Mesenchymal stem cell (in vitro differentiated cells and primary cell): ENCODE results near the gene LENG8.

Experiments
- DNase-seq: peaks from one replicate; pipeline ENCODE4 v3.0.0-alpha.2; 2013
- H2AFZ ChIP-seq: one replicate; pipeline ENCODE4 v1.6.1; 2013; ENCODE audit warnings: low read depth, mild to moderate bottlenecking, control low read depth, inconsistent platforms, low read length, moderate library complexity
- H2AK5ac ChIP-seq: 2 replicates; pipeline ENCODE4 v1.6.1; 2013; ENCODE audit warnings: low read length, moderate library complexity, mild to moderate bottlenecking, inconsistent platforms; ENCODE audit not compliant: severe bottlenecking
- H2BK120ac ChIP-seq: one replicate; pipeline ENCODE4 v1.6.1; 2013; ENCODE audit warnings: low read depth, mild to moderate bottlenecking, inconsistent platforms, low read length, moderate library complexity
- H2BK12ac ChIP-seq, 2 experiments: one replicate each; pipeline ENCODE4 v1.6.1; 2013; ENCODE audit warnings: inconsistent platforms in 2 of 2, low read length in 2 of 2, mild to moderate bottlenecking in 2 of 2, moderate library complexity in 2 of 2, control low read depth in 1 of 2
- H2BK15ac ChIP-seq: one replicate; pipeline ENCODE4 v1.6.1; 2013; ENCODE audit warnings: mild to moderate bottlenecking, low read depth, inconsistent platforms; ENCODE audit not compliant: poor library complexity, severe bottlenecking
- H2BK5ac ChIP-seq: 2 replicates; pipeline ENCODE4 v1.6.1; 2013; ENCODE audit warnings: low read depth, mild to moderate bottlenecking, low read length, control low read depth, inconsistent platforms; ENCODE audit not compliant: poor library complexity, severe bottlenecking
- H3K14ac ChIP-seq, 2 experiments: one replicate each; pipeline ENCODE4 v1.6.1; 2013; ENCODE audit warnings: inconsistent platforms in 2 of 2, low read length in 2 of 2, control low read depth in 1 of 2, mild to moderate bottlenecking in 1 of 2, moderate library complexity in 1 of 2
- H3K18ac ChIP-seq, 2 experiments: one replicate each; pipeline ENCODE4 v1.6.1; 2013; ENCODE audit warnings: inconsistent platforms in 2 of 2, low read length in 2 of 2, control low read depth in 1 of 2, low read depth in 1 of 2, mild to moderate bottlenecking in 1 of 2
- H3K23ac ChIP-seq, 2 experiments: one replicate each; pipeline ENCODE4 v1.6.1; 2013; ENCODE audit warnings: inconsistent platforms in 2 of 2, low read length in 2 of 2, mild to moderate bottlenecking in 2 of 2, moderate library complexity in 2 of 2, control low read depth in 1 of 2
- H3K27ac ChIP-seq: 2 replicates; pipeline ENCODE4 v1.5.1; 2013; ENCODE audit warnings: mild to moderate bottlenecking, moderate library complexity, low read length, control low read depth, inconsistent platforms; ENCODE audit not compliant: poor library complexity, severe bottlenecking
- H3K27me3 ChIP-seq, 2 experiments: 2 replicates each; pipeline versions ENCODE4 v1.6.1 to v1.7.0; 2013; ENCODE audit warnings: low read length in 2 of 2, mild to moderate bottlenecking in 2 of 2, moderate library complexity in 2 of 2, control low read depth in 1 of 2, inconsistent platforms in 1 of 2; ENCODE audit not compliant: control insufficient read depth in 1 of 2, insufficient read depth in 1 of 2
- H3K36me3 ChIP-seq, 2 experiments: 2 replicates each; pipeline versions ENCODE4 v1.6.1 to v1.7.0; 2013; ENCODE audit warnings: low read length in 2 of 2, control low read depth in 1 of 2, inconsistent platforms in 1 of 2, low read depth in 1 of 2, mild to moderate bottlenecking in 1 of 2; ENCODE audit not compliant: insufficient read depth in 2 of 2, control insufficient read depth in 1 of 2
- H3K4ac ChIP-seq, 2 experiments: one replicate each; pipeline ENCODE4 v1.6.1; 2013; ENCODE audit warnings: inconsistent platforms in 2 of 2, low read length in 2 of 2, mild to moderate bottlenecking in 2 of 2, moderate library complexity in 2 of 2, control low read depth in 1 of 2, low read depth in 1 of 2
- H3K4me1 ChIP-seq: 2 replicates; pipeline ENCODE4 v1.6.1; 2013; ENCODE audit warnings: low read depth, low read length, control low read depth; ENCODE audit not compliant: control insufficient read depth, insufficient read depth
- H3K4me2 ChIP-seq: 2 replicates; pipeline ENCODE4 v1.6.1; 2013; ENCODE audit warnings: low read length, mild to moderate bottlenecking, inconsistent platforms; ENCODE audit not compliant: poor library complexity, severe bottlenecking
- H3K4me3 ChIP-seq, 2 experiments: 2 replicates each; pipeline versions ENCODE4 v1.5.1 to v1.7.0; 2013; ENCODE audit warnings: low read length in 2 of 2, mild to moderate bottlenecking in 2 of 2, control low read depth in 1 of 2, low read depth in 1 of 2; ENCODE audit not compliant: insufficient read depth in 1 of 2
- H3K79me1 ChIP-seq: replicated peaks from 2 replicates; pipeline ENCODE4 v1.6.1; 2013; ENCODE audit warnings: mild to moderate bottlenecking, control low read depth, low read length, inconsistent platforms; ENCODE audit not compliant: poor library complexity, severe bottlenecking
- H3K9ac ChIP-seq: 2 replicates; pipeline ENCODE4 v1.7.0; 2013; ENCODE audit warnings: mild to moderate bottlenecking, low read length, moderate library complexity
- H3K9me3 ChIP-seq: 2 replicates; pipeline ENCODE4 v1.7.0; 2013; ENCODE audit warnings: mild to moderate bottlenecking, low read length; ENCODE audit not compliant: control insufficient read depth
- H4K8ac ChIP-seq: one replicate; pipeline ENCODE4 v1.6.1; 2013; ENCODE audit warnings: inconsistent platforms, mild to moderate bottlenecking, low read length, moderate library complexity
- H4K91ac ChIP-seq: one replicate; pipeline ENCODE4 v1.6.1; 2013; ENCODE audit warnings: mild to moderate bottlenecking, low read length, inconsistent platforms
- WGBS: methylation state at CpG from one replicate; pipeline ENCODE4 v1.1.7; 2013; ENCODE audit warnings: mixed read lengths; 5-methylcytosine and 5-hydroxymethylcytosine counted together

The LENG8 gene

GRCh38 chr19:54426291-54426931, 22.6 kb upstream of the LENG8 start:
- Histone ChIP-seq H2BK5ac (no peak overlapping the region), H3K27me3 (peaks cover 25 to 49% of the 10 kb centered on the region in 2 experiments), H3K4me2 (no peak overlapping the region), H3K4ac (no peak overlapping the region), H2BK120ac (no peak overlapping the region), H3K18ac (no peak overlapping the region), H2BK15ac (no peak overlapping the region), H3K23ac (peak overlapping the region in 1 of 2 experiments; percentile 75), H3K14ac (peak overlapping the region in 1 of 2 experiments; percentile 76), H3K27ac (no peak overlapping the region), H3K79me1 (no peaks in the 10 kb centered on the region), H3K4me3 (no peak overlapping the region), H4K8ac (no peak overlapping the region), H2AFZ (peak overlapping the region; percentile 1), H3K4me1 (peaks cover 16% of the 10 kb centered on the region), H2BK12ac (no peak overlapping the region), H2AK5ac (no peak overlapping the region), H3K36me3 (no peaks in the 10 kb centered on the region), H3K9ac (no peak overlapping the region), H3K9me3 (no peaks in the 10 kb centered on the region), H4K91ac (peak overlapping the region; percentile 67)
- DNase-seq = no peak
- WGBS = 72% methylated on average over 14 of the region's 17 CpGs

- no peak overlapping the region for H4K91ac ChIP-seq
- H3K14ac ChIP-seq = no peak overlapping the region
- no peaks in the 10 kb centered on the region for H3K36me3 ChIP-seq
- H2BK120ac ChIP-seq = no peak overlapping the region
- no peak overlapping the region for H3K4me3 ChIP-seq
- H3K27ac ChIP-seq = no peak overlapping the region
- H2AFZ ChIP-seq = no peak overlapping the region
- H2AK5ac ChIP-seq = no peak overlapping the region
- no peaks in the 10 kb centered on the region for H3K9me3 ChIP-seq
- no peak overlapping the region for H2BK15ac ChIP-seq
- no peak for DNase-seq
- no peak overlapping the region for H3K23ac ChIP-seq
- no peak overlapping the region for H2BK12ac ChIP-seq
- H3K4me2 ChIP-seq = no peak overlapping the region
- H2BK5ac ChIP-seq = no peak overlapping the region
- WGBS = 94% methylated on average over 11 of the region's 11 CpGs
- H3K27me3 ChIP-seq = peaks cover 19 to 41% of the 10 kb centered on the region in 2 experiments
- no peak overlapping the region for H3K9ac ChIP-seq
- no peaks in the 10 kb centered on the region for H3K79me1 ChIP-seq
- no peak overlapping the region for H3K4ac ChIP-seq
- H3K18ac ChIP-seq = no peak overlapping the region
- no peak overlapping the region for H4K8ac ChIP-seq
- H3K4me1 ChIP-seq = peaks cover 22% of the 10 kb centered on the region
Observed at GRCh38 chr19:54427586-54427985, 21.4 kb upstream of the LENG8 start.

- no peak overlapping the region for H2BK120ac ChIP-seq
- no peak overlapping the region for H3K23ac ChIP-seq
- no peaks in the 10 kb centered on the region for H3K36me3 ChIP-seq
- WGBS = 100% methylated on average over 9 of the region's 11 CpGs
- no peak overlapping the region for H2BK12ac ChIP-seq
- DNase-seq = no peak
- no peak overlapping the region for H3K4me2 ChIP-seq
- H2AK5ac ChIP-seq = no peak overlapping the region
- no peak overlapping the region for H4K91ac ChIP-seq
- H3K14ac ChIP-seq = no peak overlapping the region
- H3K4me1 ChIP-seq = peaks cover 22% of the 10 kb centered on the region
- no peaks in the 10 kb centered on the region for H3K9me3 ChIP-seq
- no peak overlapping the region for H2AFZ ChIP-seq
- H3K4me3 ChIP-seq = no peak overlapping the region
- no peak overlapping the region for H2BK15ac ChIP-seq
- no peak overlapping the region for H2BK5ac ChIP-seq
- no peaks in the 10 kb centered on the region for H3K79me1 ChIP-seq
- H3K27ac ChIP-seq = no peak overlapping the region
- no peak overlapping the region for H3K9ac ChIP-seq
- H3K18ac ChIP-seq = no peak overlapping the region
- H3K4ac ChIP-seq = no peak overlapping the region
- H4K8ac ChIP-seq = no peak overlapping the region
- peaks cover 19 to 38% of the 10 kb centered on the region in 2 experiments for H3K27me3 ChIP-seq
Observed at GRCh38 chr19:54428323-54429175, 20.4 kb upstream of the LENG8 start.

- Histone ChIP-seq H4K8ac (no peak overlapping the region), H3K4me3 (no peak overlapping the region), H2BK5ac (no peak overlapping the region), H3K27me3 (peaks cover 19 to 38% of the 10 kb centered on the region in 2 experiments), H4K91ac (no peak overlapping the region), H2BK12ac (no peak overlapping the region), H3K9ac (no peak overlapping the region), H3K36me3 (peaks cover 0 to 5% of the 10 kb centered on the region in 2 experiments), H2AFZ (no peak overlapping the region), H3K23ac (no peak overlapping the region), H2BK15ac (no peak overlapping the region), H3K14ac (no peak overlapping the region), H3K18ac (no peak overlapping the region), H3K4me2 (no peak overlapping the region), H3K9me3 (no peaks in the 10 kb centered on the region), H3K27ac (no peak overlapping the region), H3K4me1 (peaks cover 22% of the 10 kb centered on the region), H2AK5ac (no peak overlapping the region), H2BK120ac (no peak overlapping the region), H3K4ac (no peak overlapping the region), H3K79me1 (no peaks in the 10 kb centered on the region)
- no peak for DNase-seq
- WGBS = 60% methylated on average over 7 of the region's 8 CpGs
Observed at GRCh38 chr19:54429176-54429495, 19.9 kb upstream of the LENG8 start.
